ENCODE results near the gene TMEM132A.

The TMEM132A gene

GRCh38 chr11:60939301-60939700, 15.0 kb downstream of the TMEM132A start:
- no peak for DNase-seq (ENCODE audit: low spot score)

- DNase-seq (ENCODE audit: low spot score), result no peak
Observed at GRCh38 chr11:60939855-60940254, 15.6 kb downstream of the TMEM132A start.

- DNase-seq (ENCODE audit: low spot score), result no peak
Observed at GRCh38 chr11:60941371-60942119, 17.3 kb downstream of the TMEM132A start.

- DNase-seq (ENCODE audit: low spot score), result no peak
Observed at GRCh38 chr11:60942219-60942618, 18.0 kb downstream of the TMEM132A start.

GRCh38 chr11:60942970-60943565, 18.8 kb downstream of the TMEM132A start:
- DNase-seq (ENCODE audit: low spot score), result no peak

GRCh38 chr11:60944490-60945294, 20.4 kb downstream of the TMEM132A start:
- no peak for DNase-seq (ENCODE audit: low spot score)

GRCh38 chr11:60945295-60945667, 21.0 kb downstream of the TMEM132A start:
- DNase-seq (ENCODE audit: low spot score), result no peak

- DNase-seq (ENCODE audit: low spot score), result no peak
Observed at GRCh38 chr11:60946601-60947264, 22.5 kb downstream of the TMEM132A start.

- no peak for DNase-seq (ENCODE audit: low spot score)
Observed at GRCh38 chr11:60947700-60948099, 23.4 kb downstream of the TMEM132A start.

- no peak for DNase-seq (ENCODE audit: low spot score)
Observed at GRCh38 chr11:60948250-60948649, 24.0 kb downstream of the TMEM132A start.

GRCh38 chr11:60950024-60950423, 25.8 kb downstream of the TMEM132A start:
- no peak for DNase-seq (ENCODE audit: low spot score)

- no peak for DNase-seq (ENCODE audit: low spot score)
Observed at GRCh38 chr11:60950933-60951605, 26.8 kb downstream of the TMEM132A start.

GRCh38 chr11:60951606-60951903, 27.3 kb downstream of the TMEM132A start:
- DNase-seq (ENCODE audit: low spot score), result no peak

- no peak for DNase-seq (ENCODE audit: low spot score)
Observed at GRCh38 chr11:60951904-60952741, 27.9 kb downstream of the TMEM132A start, which contains the start of gene SLC15A3. Gene SLC15A3 (minus strand): TSS chr11:60952176. CDS start chr11:60951551, 625 bp downstream.

GRCh38 chr11:60952742-60953170, 28.5 kb downstream of the TMEM132A start:
- DNase-seq (ENCODE audit: low spot score), result no peak

- no peak for DNase-seq (ENCODE audit: low spot score)
Observed at GRCh38 chr11:60953781-60954180, 29.5 kb downstream of the TMEM132A start.

- DNase-seq (ENCODE audit: low spot score), result no peak
Observed at GRCh38 chr11:60954421-60954820, 30.2 kb downstream of the TMEM132A start.

- DNase-seq (ENCODE audit: low spot score), result no peak
Observed at GRCh38 chr11:60955571-60955970, 31.3 kb downstream of the TMEM132A start.

- no peak for DNase-seq (ENCODE audit: low spot score)
Observed at GRCh38 chr11:60957188-60957587, 32.9 kb downstream of the TMEM132A start.

- DNase-seq (ENCODE audit: low spot score), result no peak
Observed at GRCh38 chr11:60959431-60959830, 35.2 kb downstream of the TMEM132A start.

GRCh38 chr11:60960405-60960804, 36.1 kb downstream of the TMEM132A start:
- DNase-seq (ENCODE audit: low spot score), result no peak

All from HuH-7.5 (cell line).